ENCODE results near the gene STOML2. TPM values are rescaled to one million over a fixed set of nuclear protein-coding genes. Genes with fewer than 3 reads are reported as not detected.

The STOML2 gene
- total and polyA plus RNA-seq, 9 of the 15 experiments (the other 6 are each of a cell fraction or from before 2014, with no cell fraction given): 110 to 220 (median 174) TPM

- TF ChIP-seq, protein P1, sequence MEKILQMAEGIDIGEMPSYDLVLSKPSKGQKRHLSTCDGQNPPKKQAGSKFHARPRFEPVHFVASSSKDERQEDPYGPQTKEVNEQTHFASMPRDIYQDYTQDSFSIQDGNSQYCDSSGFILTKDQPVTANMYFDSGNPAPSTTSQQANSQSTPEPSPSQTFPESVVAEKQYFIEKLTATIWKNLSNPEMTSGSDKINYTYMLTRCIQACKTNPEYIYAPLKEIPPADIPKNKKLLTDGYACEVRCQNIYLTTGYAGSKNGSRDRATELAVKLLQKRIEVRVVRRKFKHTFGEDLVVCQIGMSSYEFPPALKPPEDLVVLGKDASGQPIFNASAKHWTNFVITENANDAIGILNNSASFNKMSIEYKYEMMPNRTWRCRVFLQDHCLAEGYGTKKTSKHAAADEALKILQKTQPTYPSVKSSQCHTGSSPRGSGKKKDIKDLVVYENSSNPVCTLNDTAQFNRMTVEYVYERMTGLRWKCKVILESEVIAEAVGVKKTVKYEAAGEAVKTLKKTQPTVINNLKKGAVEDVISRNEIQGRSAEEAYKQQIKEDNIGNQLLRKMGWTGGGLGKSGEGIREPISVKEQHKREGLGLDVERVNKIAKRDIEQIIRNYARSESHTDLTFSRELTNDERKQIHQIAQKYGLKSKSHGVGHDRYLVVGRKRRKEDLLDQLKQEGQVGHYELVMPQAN (IDR thresholded peaks at IDR 0.05; ENCODE audit: borderline replicate concordance): peak; percentile 92; the same call in 1 of the 2 replicates
- TF ChIP-seq ZNF282 (CRISPR knock-in tag; IDR thresholded peaks at IDR 0.05) (no peak), ZFX (CRISPR knock-in tag; IDR thresholded peaks at IDR 0.05) (peak; percentile 37; the same call in 1 of the 2 replicates), ZNF583 (CRISPR knock-in tag; IDR thresholded peaks at IDR 0.05) (no peak), SNIP1 (IDR thresholded peaks at IDR 0.05; ENCODE audit: low read depth) (peak; percentile 86)
- TF ChIP-seq, protein P2, sequence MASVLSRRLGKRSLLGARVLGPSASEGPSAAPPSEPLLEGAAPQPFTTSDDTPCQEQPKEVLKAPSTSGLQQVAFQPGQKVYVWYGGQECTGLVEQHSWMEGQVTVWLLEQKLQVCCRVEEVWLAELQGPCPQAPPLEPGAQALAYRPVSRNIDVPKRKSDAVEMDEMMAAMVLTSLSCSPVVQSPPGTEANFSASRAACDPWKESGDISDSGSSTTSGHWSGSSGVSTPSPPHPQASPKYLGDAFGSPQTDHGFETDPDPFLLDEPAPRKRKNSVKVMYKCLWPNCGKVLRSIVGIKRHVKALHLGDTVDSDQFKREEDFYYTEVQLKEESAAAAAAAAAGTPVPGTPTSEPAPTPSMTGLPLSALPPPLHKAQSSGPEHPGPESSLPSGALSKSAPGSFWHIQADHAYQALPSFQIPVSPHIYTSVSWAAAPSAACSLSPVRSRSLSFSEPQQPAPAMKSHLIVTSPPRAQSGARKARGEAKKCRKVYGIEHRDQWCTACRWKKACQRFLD (CRISPR knock-in tag; IDR thresholded peaks at IDR 0.05): no peak
- TF ChIP-seq, protein P3, sequence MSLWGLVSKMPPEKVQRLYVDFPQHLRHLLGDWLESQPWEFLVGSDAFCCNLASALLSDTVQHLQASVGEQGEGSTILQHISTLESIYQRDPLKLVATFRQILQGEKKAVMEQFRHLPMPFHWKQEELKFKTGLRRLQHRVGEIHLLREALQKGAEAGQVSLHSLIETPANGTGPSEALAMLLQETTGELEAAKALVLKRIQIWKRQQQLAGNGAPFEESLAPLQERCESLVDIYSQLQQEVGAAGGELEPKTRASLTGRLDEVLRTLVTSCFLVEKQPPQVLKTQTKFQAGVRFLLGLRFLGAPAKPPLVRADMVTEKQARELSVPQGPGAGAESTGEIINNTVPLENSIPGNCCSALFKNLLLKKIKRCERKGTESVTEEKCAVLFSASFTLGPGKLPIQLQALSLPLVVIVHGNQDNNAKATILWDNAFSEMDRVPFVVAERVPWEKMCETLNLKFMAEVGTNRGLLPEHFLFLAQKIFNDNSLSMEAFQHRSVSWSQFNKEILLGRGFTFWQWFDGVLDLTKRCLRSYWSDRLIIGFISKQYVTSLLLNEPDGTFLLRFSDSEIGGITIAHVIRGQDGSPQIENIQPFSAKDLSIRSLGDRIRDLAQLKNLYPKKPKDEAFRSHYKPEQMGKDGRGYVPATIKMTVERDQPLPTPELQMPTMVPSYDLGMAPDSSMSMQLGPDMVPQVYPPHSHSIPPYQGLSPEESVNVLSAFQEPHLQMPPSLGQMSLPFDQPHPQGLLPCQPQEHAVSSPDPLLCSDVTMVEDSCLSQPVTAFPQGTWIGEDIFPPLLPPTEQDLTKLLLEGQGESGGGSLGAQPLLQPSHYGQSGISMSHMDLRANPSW (CRISPR knock-in tag; IDR thresholded peaks at IDR 0.05): no peak
- TF ChIP-seq, protein P4, sequence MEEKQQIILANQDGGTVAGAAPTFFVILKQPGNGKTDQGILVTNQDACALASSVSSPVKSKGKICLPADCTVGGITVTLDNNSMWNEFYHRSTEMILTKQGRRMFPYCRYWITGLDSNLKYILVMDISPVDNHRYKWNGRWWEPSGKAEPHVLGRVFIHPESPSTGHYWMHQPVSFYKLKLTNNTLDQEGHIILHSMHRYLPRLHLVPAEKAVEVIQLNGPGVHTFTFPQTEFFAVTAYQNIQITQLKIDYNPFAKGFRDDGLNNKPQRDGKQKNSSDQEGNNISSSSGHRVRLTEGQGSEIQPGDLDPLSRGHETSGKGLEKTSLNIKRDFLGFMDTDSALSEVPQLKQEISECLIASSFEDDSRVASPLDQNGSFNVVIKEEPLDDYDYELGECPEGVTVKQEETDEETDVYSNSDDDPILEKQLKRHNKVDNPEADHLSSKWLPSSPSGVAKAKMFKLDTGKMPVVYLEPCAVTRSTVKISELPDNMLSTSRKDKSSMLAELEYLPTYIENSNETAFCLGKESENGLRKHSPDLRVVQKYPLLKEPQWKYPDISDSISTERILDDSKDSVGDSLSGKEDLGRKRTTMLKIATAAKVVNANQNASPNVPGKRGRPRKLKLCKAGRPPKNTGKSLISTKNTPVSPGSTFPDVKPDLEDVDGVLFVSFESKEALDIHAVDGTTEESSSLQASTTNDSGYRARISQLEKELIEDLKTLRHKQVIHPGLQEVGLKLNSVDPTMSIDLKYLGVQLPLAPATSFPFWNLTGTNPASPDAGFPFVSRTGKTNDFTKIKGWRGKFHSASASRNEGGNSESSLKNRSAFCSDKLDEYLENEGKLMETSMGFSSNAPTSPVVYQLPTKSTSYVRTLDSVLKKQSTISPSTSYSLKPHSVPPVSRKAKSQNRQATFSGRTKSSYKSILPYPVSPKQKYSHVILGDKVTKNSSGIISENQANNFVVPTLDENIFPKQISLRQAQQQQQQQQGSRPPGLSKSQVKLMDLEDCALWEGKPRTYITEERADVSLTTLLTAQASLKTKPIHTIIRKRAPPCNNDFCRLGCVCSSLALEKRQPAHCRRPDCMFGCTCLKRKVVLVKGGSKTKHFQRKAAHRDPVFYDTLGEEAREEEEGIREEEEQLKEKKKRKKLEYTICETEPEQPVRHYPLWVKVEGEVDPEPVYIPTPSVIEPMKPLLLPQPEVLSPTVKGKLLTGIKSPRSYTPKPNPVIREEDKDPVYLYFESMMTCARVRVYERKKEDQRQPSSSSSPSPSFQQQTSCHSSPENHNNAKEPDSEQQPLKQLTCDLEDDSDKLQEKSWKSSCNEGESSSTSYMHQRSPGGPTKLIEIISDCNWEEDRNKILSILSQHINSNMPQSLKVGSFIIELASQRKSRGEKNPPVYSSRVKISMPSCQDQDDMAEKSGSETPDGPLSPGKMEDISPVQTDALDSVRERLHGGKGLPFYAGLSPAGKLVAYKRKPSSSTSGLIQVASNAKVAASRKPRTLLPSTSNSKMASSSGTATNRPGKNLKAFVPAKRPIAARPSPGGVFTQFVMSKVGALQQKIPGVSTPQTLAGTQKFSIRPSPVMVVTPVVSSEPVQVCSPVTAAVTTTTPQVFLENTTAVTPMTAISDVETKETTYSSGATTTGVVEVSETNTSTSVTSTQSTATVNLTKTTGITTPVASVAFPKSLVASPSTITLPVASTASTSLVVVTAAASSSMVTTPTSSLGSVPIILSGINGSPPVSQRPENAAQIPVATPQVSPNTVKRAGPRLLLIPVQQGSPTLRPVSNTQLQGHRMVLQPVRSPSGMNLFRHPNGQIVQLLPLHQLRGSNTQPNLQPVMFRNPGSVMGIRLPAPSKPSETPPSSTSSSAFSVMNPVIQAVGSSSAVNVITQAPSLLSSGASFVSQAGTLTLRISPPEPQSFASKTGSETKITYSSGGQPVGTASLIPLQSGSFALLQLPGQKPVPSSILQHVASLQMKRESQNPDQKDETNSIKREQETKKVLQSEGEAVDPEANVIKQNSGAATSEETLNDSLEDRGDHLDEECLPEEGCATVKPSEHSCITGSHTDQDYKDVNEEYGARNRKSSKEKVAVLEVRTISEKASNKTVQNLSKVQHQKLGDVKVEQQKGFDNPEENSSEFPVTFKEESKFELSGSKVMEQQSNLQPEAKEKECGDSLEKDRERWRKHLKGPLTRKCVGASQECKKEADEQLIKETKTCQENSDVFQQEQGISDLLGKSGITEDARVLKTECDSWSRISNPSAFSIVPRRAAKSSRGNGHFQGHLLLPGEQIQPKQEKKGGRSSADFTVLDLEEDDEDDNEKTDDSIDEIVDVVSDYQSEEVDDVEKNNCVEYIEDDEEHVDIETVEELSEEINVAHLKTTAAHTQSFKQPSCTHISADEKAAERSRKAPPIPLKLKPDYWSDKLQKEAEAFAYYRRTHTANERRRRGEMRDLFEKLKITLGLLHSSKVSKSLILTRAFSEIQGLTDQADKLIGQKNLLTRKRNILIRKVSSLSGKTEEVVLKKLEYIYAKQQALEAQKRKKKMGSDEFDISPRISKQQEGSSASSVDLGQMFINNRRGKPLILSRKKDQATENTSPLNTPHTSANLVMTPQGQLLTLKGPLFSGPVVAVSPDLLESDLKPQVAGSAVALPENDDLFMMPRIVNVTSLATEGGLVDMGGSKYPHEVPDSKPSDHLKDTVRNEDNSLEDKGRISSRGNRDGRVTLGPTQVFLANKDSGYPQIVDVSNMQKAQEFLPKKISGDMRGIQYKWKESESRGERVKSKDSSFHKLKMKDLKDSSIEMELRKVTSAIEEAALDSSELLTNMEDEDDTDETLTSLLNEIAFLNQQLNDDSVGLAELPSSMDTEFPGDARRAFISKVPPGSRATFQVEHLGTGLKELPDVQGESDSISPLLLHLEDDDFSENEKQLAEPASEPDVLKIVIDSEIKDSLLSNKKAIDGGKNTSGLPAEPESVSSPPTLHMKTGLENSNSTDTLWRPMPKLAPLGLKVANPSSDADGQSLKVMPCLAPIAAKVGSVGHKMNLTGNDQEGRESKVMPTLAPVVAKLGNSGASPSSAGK (IDR thresholded peaks at IDR 0.05): peak; percentile 84
These were observed 13.0 kb upstream of the STOML2 start, which contains the start of gene ATOSB (continued) for GRCh38 chr9:35115680-35116538.
